Renal pelvis (tissue), 4 donors: ENCODE measurements around the gene TNFSF11. TPM values are rescaled to one million over a fixed set of nuclear protein-coding genes. Genes with fewer than 3 reads are reported as not detected.
"Not testable (repeated sequence)": the region's sequence is repeated elsewhere in the genome, so short reads cannot be mapped to it uniquely, and the experiment has no call there.

Experiments
- DNase-seq: peaks from one replicate; pipeline ENCODE4 v3.0.0-alpha.2; 2013
- polyA plus RNA-seq, 3 donors: library from polyadenylated mRNA; unstranded; fragments of 120-200 nt; gene quantifications; one replicate each; pipeline ENCODE4 v1.2.1, GENCODE V29; 2013; ENCODE audit not compliant: insufficient read length in 3 of 3

Gene TNFSF11
- polyA plus RNA-seq, 3 donors, result 0.23 to 0.73 (median 0.27) TPM

- not testable (repeated sequence) for DNase-seq
Measured at GRCh38 chr13:42559573-42560218, 14.3 kb upstream of the TNFSF11 start.

GRCh38 chr13:42560320-42560719 is 13.6 kb upstream of the TNFSF11 start:
- DNase-seq, result not testable (repeated sequence)

- no peak for DNase-seq
Measured at GRCh38 chr13:42561752-42562467, 12.0 kb upstream of the TNFSF11 start.

- DNase-seq, result no peak
Measured at GRCh38 chr13:42567906-42568305, 6.0 kb upstream of the TNFSF11 start.

- DNase-seq, result no peak
Measured at GRCh38 chr13:42569576-42570344, 4.2 kb upstream of the TNFSF11 start.

GRCh38 chr13:42571895-42572294 is 2.1 kb upstream of the TNFSF11 start:
- no peak for DNase-seq

GRCh38 chr13:42574435-42575311 is 721 bp downstream of the TNFSF11 start:
- no peak for DNase-seq

- DNase-seq, result no peak
Measured at GRCh38 chr13:42575938-42576337, 2.0 kb downstream of the TNFSF11 start.

- no peak for DNase-seq
Measured at GRCh38 chr13:42577538-42577937, 3.6 kb downstream of the TNFSF11 start.

- DNase-seq, result no peak
Measured at GRCh38 chr13:42580644-42581043, 6.7 kb downstream of the TNFSF11 start.

GRCh38 chr13:42581427-42581826 is 7.5 kb downstream of the TNFSF11 start:
- DNase-seq, result no peak

GRCh38 chr13:42591602-42592001 is 17.6 kb downstream of the TNFSF11 start:
- no peak for DNase-seq

- DNase-seq, result no peak
Measured at GRCh38 chr13:42592915-42593900, 19.3 kb downstream of the TNFSF11 start.

- DNase-seq, result peak; percentile 64
Measured at GRCh38 chr13:42594481-42595252, 20.7 kb downstream of the TNFSF11 start.

- no peak for DNase-seq
Measured at GRCh38 chr13:42595253-42595571, 21.3 kb downstream of the TNFSF11 start.

GRCh38 chr13:42597505-42597904 is 23.6 kb downstream of the TNFSF11 start:
- no peak for DNase-seq

- DNase-seq, result no peak
Measured at GRCh38 chr13:42600943-42601342, 27.0 kb downstream of the TNFSF11 start.

GRCh38 chr13:42602906-42603305 is 29.0 kb downstream of the TNFSF11 start:
- no peak for DNase-seq

- no peak for DNase-seq
Measured at GRCh38 chr13:42603571-42603970, 29.6 kb downstream of the TNFSF11 start.

- DNase-seq, result no peak
Measured at GRCh38 chr13:42607546-42607945, 33.6 kb downstream of the TNFSF11 start.
